ENCODE measurements around the gene NTMT1. TPM values are rescaled to one million over a fixed set of nuclear protein-coding genes. Genes with fewer than 3 reads are reported as not detected.

NTMT1 gene
- total and polyA plus RNA-seq, 10 donors, result 22.8 to 50.5 (median 36.6) TPM

DNA sequence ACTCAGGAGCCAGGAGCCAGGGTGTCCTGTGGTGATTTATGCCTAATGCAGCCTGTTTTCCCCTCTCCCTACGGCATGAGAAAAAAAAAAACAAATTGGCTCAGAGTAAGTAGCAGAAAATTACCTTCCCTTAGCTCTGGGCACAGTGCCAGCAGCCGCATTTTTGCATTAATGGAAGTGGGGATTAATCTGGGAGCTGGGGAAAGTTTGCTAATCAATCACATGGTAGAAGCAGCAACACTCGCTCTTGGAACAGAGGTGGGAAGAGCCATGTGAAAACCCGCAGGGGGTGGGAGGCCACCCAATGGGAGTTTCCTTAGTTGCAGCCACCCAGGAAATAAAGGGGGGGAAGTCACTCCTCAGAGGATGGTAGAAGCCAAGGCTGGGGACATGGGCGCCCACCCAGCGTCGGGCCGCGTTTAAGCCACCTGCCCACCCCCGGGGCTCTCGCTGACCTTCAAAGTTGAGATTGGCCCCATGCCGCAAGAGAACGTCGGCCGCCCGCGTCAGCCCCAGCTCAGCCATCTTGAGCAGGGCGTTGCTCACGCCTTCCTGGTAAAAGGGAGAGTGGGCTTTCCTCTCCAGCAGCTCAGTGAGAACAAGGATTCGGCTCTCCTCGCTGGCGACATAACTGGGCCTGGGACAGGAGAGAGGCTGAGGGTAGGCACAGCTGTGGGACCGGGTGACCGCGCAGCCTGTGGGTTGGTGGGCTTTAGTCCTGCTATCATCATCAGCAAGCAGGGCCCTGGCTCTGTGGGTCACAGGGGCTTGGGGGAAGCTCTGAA lies 14.3 kb downstream of the NTMT1 start:
- no peaks in the 10 kb centered on the region for H3K27me3 ChIP-seq (replicated peaks in 1 of 7)
- H3K27ac ChIP-seq, result peak overlapping the region in 1 of 8 donors; percentile 18
- no peak for DNase-seq
- intact Hi-C loops (cut with DNase I; ENCODE audit: low total_unique reads), result loop anchor here (10.0 kb wide), 1 partner anchor 145 kb away; no protein-coding TSS in a partner anchor
- peaks cover 0 to 47% (median 41%) of the 10 kb centered on the region in 6 donors for H3K36me3 ChIP-seq
- H3K4me3 ChIP-seq, result peak overlapping the region in 6 of 8 donors; percentile 74 to 98 (median 94)
- H3K4me1 ChIP-seq, result peaks cover 15 to 72% (median 48%) of the 10 kb centered on the region in 6 donors
- H3K9me3 ChIP-seq, result no peaks in the 10 kb centered on the region
- TF ChIP-seq POLR2AphosphoS5 (IDR thresholded peaks at IDR 0.05), result peak in 1 of 3 donors; percentile 61
- TF ChIP-seq, protein P1, sequence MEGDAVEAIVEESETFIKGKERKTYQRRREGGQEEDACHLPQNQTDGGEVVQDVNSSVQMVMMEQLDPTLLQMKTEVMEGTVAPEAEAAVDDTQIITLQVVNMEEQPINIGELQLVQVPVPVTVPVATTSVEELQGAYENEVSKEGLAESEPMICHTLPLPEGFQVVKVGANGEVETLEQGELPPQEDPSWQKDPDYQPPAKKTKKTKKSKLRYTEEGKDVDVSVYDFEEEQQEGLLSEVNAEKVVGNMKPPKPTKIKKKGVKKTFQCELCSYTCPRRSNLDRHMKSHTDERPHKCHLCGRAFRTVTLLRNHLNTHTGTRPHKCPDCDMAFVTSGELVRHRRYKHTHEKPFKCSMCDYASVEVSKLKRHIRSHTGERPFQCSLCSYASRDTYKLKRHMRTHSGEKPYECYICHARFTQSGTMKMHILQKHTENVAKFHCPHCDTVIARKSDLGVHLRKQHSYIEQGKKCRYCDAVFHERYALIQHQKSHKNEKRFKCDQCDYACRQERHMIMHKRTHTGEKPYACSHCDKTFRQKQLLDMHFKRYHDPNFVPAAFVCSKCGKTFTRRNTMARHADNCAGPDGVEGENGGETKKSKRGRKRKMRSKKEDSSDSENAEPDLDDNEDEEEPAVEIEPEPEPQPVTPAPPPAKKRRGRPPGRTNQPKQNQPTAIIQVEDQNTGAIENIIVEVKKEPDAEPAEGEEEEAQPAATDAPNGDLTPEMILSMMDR (IDR thresholded peaks at IDR 0.05 in 8 of 11, conservative IDR thresholded peaks at IDR 0.05 in 3 of 11), result no peak
- WGBS, 5 donors, result 72 to 88% (median 81%) methylated on average over 16 to 25 of the region's 25 CpGs

DNA sequence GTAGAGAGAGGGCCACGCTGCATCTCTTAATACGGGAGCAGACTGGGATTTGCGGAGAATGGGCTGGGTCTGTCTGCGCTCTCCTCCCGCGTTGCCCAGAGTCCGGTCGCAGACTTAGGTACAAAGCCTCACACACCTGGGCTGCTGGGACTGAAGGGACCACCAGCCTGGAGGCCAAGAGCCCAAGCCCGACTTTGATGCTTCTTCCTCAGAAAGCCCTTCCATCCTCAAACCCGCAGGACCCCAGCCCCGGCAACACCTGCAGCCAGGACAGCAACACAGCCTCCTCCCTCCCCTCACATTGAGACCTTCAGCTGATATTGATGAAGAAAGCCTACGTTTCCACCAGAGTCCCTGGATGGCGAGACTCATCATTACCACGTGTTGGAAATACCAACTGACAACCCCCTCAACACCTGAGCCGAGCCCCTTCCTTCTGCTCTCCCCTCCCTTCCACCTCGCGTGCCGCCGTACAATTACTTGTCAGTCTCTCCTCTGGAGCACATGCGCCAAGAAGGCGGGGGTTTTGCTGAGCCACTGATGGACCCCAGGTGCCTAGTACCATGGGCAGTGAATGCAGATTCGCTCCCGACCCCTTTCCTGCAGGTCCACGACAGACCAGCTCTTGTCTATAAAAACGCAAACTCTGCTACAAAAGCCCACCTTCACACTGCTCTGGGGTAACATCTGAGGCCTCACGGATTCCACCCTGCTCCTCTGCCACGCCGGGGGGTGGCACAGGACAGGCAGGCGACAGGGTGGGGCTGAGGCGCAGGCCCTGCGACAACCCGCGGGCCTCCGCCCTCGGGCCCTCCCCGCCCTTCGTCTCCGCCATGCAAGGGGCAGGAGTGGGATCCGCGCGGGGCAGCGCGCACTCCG lies 15.1 kb downstream of the NTMT1 start:
- H3K4me1 ChIP-seq, result peaks cover 15 to 65% (median 42%) of the 10 kb centered on the region in 6 donors
- DNase-seq, result no peak
- H3K27ac ChIP-seq, result peak overlapping the region; percentile 80 to 92 (median 88)
- H3K36me3 ChIP-seq, result peaks cover 0 to 39% (median 33%) of the 10 kb centered on the region in 6 donors
- H3K4me3 ChIP-seq, result peak overlapping the region; percentile 67 to 98 (median 94)
- H3K9me3 ChIP-seq, result no peaks in the 10 kb centered on the region
- intact Hi-C loops (cut with DNase I; ENCODE audit: low total_unique reads), result loop anchor here (10.0 kb wide), 1 partner anchor 144 kb away; no protein-coding TSS in a partner anchor
- TF ChIP-seq, protein P1 (IDR thresholded peaks at IDR 0.05 in 8 of 11, conservative IDR thresholded peaks at IDR 0.05 in 3 of 11), result no peak
- no peak for TF ChIP-seq POLR2AphosphoS5 (IDR thresholded peaks at IDR 0.05)
- no peak for TF ChIP-seq POLR2A (IDR thresholded peaks at IDR 0.05)
- H3K27me3 ChIP-seq (replicated peaks in 1 of 7), result no peaks in the 10 kb centered on the region
- 14 to 22% (median 21%) methylated on average over 18 to 44 of the region's 44 CpGs for WGBS, 5 donors

DNA sequence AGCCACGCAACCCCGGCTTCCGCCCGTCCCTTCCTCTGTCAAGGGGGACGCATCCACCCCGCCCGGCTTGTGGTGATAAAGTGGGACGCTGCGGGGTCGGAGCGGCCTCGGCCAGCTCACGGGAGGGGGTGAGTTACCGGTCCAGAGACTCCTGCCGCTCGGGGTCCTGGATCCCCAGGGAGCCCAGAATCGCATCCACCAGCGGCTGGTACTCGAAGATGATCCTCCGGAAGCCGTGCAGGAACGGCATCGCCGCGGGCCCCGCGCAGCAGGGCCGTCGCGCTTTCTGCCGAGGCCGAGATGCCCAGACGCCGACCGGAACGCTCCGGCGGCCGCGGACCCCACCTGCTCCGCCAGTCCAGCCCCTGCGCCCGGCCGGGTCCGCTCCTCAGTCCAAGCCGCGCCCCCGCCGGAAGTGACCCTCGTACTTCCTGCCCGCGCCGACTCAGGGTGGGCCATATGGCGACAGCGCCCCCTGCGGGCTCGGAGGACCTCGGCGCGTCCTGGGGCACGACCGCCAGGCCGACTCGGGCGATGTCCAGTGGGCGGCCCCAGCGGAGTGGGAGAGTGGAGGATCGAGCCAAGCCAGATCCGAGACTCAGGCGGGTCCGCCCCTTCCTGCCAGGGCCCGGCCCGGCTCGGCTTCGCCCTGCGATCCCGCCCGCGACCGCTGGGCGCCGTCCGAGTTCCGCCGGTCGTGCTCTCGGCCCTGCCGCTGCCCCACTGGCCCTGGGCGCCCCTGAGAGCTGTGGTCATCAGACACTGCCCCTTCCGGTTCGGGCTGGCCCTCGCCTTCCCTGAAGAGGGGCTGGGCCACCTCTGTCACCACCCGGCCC lies 16.0 kb downstream of the NTMT1 start, which contains the start of gene ASB6:
Gene ASB6 (minus strand): TSS at position 402 of the 836 bp plus-strand sequence. CDS start 152 bp downstream, at position 250.
- WGBS, 5 donors, result 0% methylated on average over 20 to 93 of the region's 93 CpGs
- Histone ChIP-seq H3K4me1 (peaks cover 15 to 57% (median 38%) of the 10 kb centered on the region in 6 donors), H3K36me3 (peaks cover 0 to 30% (median 26%) of the 10 kb centered on the region in 6 donors), H3K27me3 (replicated peaks in 1 of 7) (no peaks in the 10 kb centered on the region), H3K4me3 (peak within 1 kb of the TSS; percentile 67 to 98 (median 94)), H3K9me3 (no peaks in the 10 kb centered on the region), H3K27ac (peak within 1 kb of the TSS; percentile 80 to 92 (median 88))
- peak; percentile 99 for DNase-seq
- TF ChIP-seq, protein P1 (IDR thresholded peaks at IDR 0.05 in 8 of 11, conservative IDR thresholded peaks at IDR 0.05 in 3 of 11), result peak; percentile 100
- TF ChIP-seq POLR2AphosphoS5 (IDR thresholded peaks at IDR 0.05), result peak; percentile 95 to 96 (median 96)
- TF ChIP-seq POLR2A (IDR thresholded peaks at IDR 0.05), result peak in 2 of 3 donors; percentile 36 to 55
- intact Hi-C loops (cut with DNase I; ENCODE audit: low total_unique reads), result loop anchor here (10.0 kb wide), 1 partner anchor 143 kb away; no protein-coding TSS in a partner anchor

Measured in spleen (tissue), 11 donors.